ENCODE results near the gene AUTS2. TPM values are rescaled to one million over a fixed set of nuclear protein-coding genes. Genes with fewer than 3 reads are reported as not detected.

Gene AUTS2
- total and polyA plus RNA-seq, 9 of the 15 experiments (the other 6 are each of a cell fraction or from before 2014, with no cell fraction given): 0.58 TPM; not detected in 8

DNA sequence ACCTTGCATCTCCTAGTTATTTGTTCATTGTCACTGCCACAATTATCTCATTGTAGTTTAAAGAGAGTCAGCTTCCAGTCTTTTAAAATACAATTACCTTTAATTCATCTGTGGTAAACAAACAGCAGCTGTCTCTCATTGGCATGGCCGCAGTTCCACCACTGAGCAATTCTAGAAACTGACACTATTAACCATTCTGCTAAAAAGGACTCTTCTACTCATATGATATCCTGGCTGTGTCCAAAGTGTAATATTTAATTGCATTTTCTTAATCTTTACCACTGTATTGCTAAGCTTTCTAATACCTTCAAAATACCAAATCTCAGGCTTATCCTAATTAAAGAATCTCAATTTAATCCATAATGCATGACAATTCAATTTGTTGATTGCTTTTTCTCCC lies 639.0 kb downstream of the AUTS2 start (continued):
- TF ChIP-seq, protein P1, sequence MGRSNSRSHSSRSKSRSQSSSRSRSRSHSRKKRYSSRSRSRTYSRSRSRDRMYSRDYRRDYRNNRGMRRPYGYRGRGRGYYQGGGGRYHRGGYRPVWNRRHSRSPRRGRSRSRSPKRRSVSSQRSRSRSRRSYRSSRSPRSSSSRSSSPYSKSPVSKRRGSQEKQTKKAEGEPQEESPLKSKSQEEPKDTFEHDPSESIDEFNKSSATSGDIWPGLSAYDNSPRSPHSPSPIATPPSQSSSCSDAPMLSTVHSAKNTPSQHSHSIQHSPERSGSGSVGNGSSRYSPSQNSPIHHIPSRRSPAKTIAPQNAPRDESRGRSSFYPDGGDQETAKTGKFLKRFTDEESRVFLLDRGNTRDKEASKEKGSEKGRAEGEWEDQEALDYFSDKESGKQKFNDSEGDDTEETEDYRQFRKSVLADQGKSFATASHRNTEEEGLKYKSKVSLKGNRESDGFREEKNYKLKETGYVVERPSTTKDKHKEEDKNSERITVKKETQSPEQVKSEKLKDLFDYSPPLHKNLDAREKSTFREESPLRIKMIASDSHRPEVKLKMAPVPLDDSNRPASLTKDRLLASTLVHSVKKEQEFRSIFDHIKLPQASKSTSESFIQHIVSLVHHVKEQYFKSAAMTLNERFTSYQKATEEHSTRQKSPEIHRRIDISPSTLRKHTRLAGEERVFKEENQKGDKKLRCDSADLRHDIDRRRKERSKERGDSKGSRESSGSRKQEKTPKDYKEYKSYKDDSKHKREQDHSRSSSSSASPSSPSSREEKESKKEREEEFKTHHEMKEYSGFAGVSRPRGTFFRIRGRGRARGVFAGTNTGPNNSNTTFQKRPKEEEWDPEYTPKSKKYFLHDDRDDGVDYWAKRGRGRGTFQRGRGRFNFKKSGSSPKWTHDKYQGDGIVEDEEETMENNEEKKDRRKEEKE (IDR thresholded peaks at IDR 0.05; ENCODE audit: borderline replicate concordance in 1 of 2, control insufficient read depth in 1 of 2, low read depth in 2 of 2, low read length in 1 of 2): no peak
- TF ChIP-seq, protein P2, sequence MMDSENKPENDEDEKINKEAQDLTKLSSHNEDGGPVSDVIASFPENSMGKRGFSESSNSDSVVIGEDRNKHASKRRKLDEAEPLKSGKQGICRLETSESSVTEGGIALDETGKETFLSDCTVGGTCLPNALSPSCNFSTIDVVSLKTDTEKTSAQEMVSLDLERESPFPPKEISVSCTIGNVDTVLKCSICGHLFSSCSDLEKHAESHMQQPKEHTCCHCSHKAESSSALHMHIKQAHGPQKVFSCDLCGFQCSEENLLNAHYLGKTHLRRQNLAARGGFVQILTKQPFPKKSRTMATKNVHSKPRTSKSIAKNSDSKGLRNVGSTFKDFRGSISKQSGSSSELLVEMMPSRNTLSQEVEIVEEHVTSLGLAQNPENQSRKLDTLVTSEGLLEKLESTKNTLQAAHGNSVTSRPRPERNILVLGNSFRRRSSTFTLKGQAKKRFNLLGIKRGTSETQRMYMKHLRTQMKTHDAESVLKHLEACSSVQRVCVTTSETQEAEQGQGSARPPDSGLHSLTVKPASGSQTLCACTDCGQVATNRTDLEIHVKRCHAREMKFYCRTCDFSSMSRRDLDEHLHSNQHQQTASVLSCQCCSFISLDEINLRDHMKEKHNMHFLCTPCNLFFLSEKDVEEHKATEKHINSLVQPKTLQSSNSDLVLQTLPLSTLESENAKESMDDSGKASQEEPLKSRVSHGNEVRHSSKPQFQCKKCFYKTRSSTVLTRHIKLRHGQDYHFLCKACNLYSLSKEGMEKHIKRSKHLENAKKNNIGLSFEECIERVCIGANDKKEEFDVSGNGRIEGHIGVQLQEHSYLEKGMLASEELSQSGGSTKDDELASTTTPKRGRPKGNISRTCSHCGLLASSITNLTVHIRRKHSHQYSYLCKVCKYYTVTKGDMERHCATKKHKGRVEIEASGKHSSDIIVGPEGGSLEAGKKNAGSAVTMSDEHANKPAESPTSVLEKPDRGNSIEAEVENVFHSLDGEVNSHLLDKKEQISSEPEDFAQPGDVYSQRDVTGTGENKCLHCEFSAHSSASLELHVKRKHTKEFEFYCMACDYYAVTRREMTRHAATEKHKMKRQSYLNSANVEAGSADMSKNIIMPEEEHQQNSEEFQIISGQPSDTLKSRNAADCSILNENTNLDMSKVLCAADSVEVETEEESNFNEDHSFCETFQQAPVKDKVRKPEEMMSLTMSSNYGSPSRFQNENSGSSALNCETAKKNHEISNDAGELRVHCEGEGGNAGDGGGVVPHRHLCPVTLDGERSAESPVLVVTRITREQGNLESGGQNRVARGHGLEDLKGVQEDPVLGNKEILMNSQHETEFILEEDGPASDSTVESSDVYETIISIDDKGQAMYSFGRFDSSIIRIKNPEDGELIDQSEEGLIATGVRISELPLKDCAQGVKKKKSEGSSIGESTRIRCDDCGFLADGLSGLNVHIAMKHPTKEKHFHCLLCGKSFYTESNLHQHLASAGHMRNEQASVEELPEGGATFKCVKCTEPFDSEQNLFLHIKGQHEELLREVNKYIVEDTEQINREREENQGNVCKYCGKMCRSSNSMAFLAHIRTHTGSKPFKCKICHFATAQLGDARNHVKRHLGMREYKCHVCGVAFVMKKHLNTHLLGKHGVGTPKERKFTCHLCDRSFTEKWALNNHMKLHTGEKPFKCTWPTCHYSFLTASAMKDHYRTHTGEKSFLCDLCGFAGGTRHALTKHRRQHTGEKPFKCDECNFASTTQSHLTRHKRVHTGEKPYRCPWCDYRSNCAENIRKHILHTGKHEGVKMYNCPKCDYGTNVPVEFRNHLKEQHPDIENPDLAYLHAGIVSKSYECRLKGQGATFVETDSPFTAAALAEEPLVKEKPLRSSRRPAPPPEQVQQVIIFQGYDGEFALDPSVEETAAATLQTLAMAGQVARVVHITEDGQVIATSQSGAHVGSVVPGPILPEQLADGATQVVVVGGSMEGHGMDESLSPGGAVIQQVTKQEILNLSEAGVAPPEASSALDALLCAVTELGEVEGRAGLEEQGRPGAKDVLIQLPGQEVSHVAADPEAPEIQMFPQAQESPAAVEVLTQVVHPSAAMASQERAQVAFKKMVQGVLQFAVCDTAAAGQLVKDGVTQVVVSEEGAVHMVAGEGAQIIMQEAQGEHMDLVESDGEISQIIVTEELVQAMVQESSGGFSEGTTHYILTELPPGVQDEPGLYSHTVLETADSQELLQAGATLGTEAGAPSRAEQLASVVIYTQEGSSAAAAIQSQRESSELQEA (IDR thresholded peaks at IDR 0.05; ENCODE audit: low read depth): no peak
- TF ChIP-seq ZNF174 (CRISPR knock-in tag; IDR thresholded peaks at IDR 0.05): no peak
